ENCODE measurements around the gene NCKAP5. TPM values are rescaled to one million over a fixed set of nuclear protein-coding genes. Genes with fewer than 3 reads are reported as not detected.

The NCKAP5 gene
- total RNA-seq, 2 experiments from 2014 or later, result not detected

- H3K36me3 Mint-ChIP-seq, result no peaks in the 10 kb centered on the region
- no peaks in the 10 kb centered on the region for H3K27me3 Mint-ChIP-seq
- DNase-seq (no peak), ATAC-seq (ENCODE audit: low read depth) (no peak)
- H3K27ac Mint-ChIP-seq, result no peak overlapping the region
- H3K4me3 Mint-ChIP-seq, result no peak overlapping the region
- no peaks in the 10 kb centered on the region for H3K9me3 Mint-ChIP-seq
- POLR2A ChIA-PET, result no interaction called here
- H3K4me1 Mint-ChIP-seq, result no peaks in the 10 kb centered on the region
Measured at GRCh38 chr2:132797071-132797470, 771.2 kb downstream of the NCKAP5 start.

GRCh38 chr2:132795220-132795619, 773.0 kb downstream of the NCKAP5 start:
- no peak for DNase-seq
- Mint-ChIP-seq H3K4me3 (no peak overlapping the region), H3K36me3 (no peaks in the 10 kb centered on the region), H3K27me3 (no peaks in the 10 kb centered on the region), H3K27ac (no peak overlapping the region), H3K9me3 (no peaks in the 10 kb centered on the region), H3K4me1 (no peaks in the 10 kb centered on the region)
- no peak for ATAC-seq (ENCODE audit: low read depth)
- POLR2A ChIA-PET, result no interaction called here

- Mint-ChIP-seq H3K9me3 (no peaks in the 10 kb centered on the region), H3K36me3 (no peaks in the 10 kb centered on the region), H3K4me3 (no peak overlapping the region), H3K4me1 (no peaks in the 10 kb centered on the region), H3K27me3 (no peaks in the 10 kb centered on the region), H3K27ac (no peak overlapping the region)
- ATAC-seq (ENCODE audit: low read depth), result no peak
- POLR2A ChIA-PET, result no interaction called here
- no peak for DNase-seq
Measured at GRCh38 chr2:132793532-132793931, 774.7 kb downstream of the NCKAP5 start.

GRCh38 chr2:132790207-132790785, 778.0 kb downstream of the NCKAP5 start:
- H3K4me3 Mint-ChIP-seq, result no peak overlapping the region
- H3K36me3 Mint-ChIP-seq, result no peaks in the 10 kb centered on the region
- no peak for ATAC-seq (ENCODE audit: low read depth)
- H3K27me3 Mint-ChIP-seq, result no peaks in the 10 kb centered on the region
- no peaks in the 10 kb centered on the region for H3K4me1 Mint-ChIP-seq
- POLR2A ChIA-PET, result no interaction called here
- DNase-seq, result no peak
- no peaks in the 10 kb centered on the region for H3K9me3 Mint-ChIP-seq
- H3K27ac Mint-ChIP-seq, result no peak overlapping the region

- H3K27ac Mint-ChIP-seq, result no peak overlapping the region
- POLR2A ChIA-PET, result no interaction called here
Measured at GRCh38 chr2:132789066-132789465, 779.2 kb downstream of the NCKAP5 start.

GRCh38 chr2:132788310-132788838, 779.9 kb downstream of the NCKAP5 start:
- Mint-ChIP-seq H3K27me3 (no peaks in the 10 kb centered on the region), H3K27ac (no peak overlapping the region), H3K4me3 (no peak overlapping the region), H3K36me3 (no peaks in the 10 kb centered on the region), H3K9me3 (no peaks in the 10 kb centered on the region), H3K4me1 (no peaks in the 10 kb centered on the region)
- no peak for DNase-seq
- POLR2A ChIA-PET, result no interaction called here
- ATAC-seq (ENCODE audit: low read depth), result no peak

More at GRCh38 chr2:132789066-132789465, 779.2 kb downstream of the NCKAP5 start:
- Mint-ChIP-seq H3K4me3 (no peak overlapping the region), H3K9me3 (no peaks in the 10 kb centered on the region), H3K4me1 (no peaks in the 10 kb centered on the region), H3K27me3 (no peaks in the 10 kb centered on the region), H3K36me3 (no peaks in the 10 kb centered on the region)
- no peak for ATAC-seq (ENCODE audit: low read depth)
- no peak for DNase-seq

GRCh38 chr2:132783883-132784282, 784.4 kb downstream of the NCKAP5 start:
- Mint-ChIP-seq H3K36me3 (no peaks in the 10 kb centered on the region), H3K9me3 (no peaks in the 10 kb centered on the region), H3K4me1 (no peaks in the 10 kb centered on the region), H3K4me3 (no peak overlapping the region), H3K27ac (no peak overlapping the region), H3K27me3 (no peaks in the 10 kb centered on the region)
- POLR2A ChIA-PET, result no interaction called here
- no peak for DNase-seq
- no peak for ATAC-seq (ENCODE audit: low read depth)

- H3K9me3 Mint-ChIP-seq, result no peaks in the 10 kb centered on the region
- no peaks in the 10 kb centered on the region for H3K27me3 Mint-ChIP-seq
- DNase-seq, result no peak
- POLR2A ChIA-PET, result no interaction called here
- no peak overlapping the region for H3K4me3 Mint-ChIP-seq
- no peak overlapping the region for H3K27ac Mint-ChIP-seq
- no peaks in the 10 kb centered on the region for H3K36me3 Mint-ChIP-seq
- no peaks in the 10 kb centered on the region for H3K4me1 Mint-ChIP-seq
- ATAC-seq (ENCODE audit: low read depth), result no peak
Measured at GRCh38 chr2:132782176-132782783, 786.0 kb downstream of the NCKAP5 start.

GRCh38 chr2:132780651-132781050, 787.6 kb downstream of the NCKAP5 start:
- no peak for DNase-seq
- ATAC-seq (ENCODE audit: low read depth), result no peak
- no peaks in the 10 kb centered on the region for H3K36me3 Mint-ChIP-seq
- no peaks in the 10 kb centered on the region for H3K27me3 Mint-ChIP-seq
- H3K9me3 Mint-ChIP-seq, result no peaks in the 10 kb centered on the region
- H3K4me3 Mint-ChIP-seq, result no peak overlapping the region
- no peaks in the 10 kb centered on the region for H3K4me1 Mint-ChIP-seq
- POLR2A ChIA-PET, result no interaction called here
- H3K27ac Mint-ChIP-seq, result no peak overlapping the region

- Mint-ChIP-seq H3K27me3 (no peaks in the 10 kb centered on the region), H3K9me3 (no peaks in the 10 kb centered on the region), H3K27ac (no peak overlapping the region), H3K36me3 (no peaks in the 10 kb centered on the region), H3K4me1 (no peaks in the 10 kb centered on the region), H3K4me3 (no peak overlapping the region)
- POLR2A ChIA-PET, result no interaction called here
- DNase-seq (no peak), ATAC-seq (ENCODE audit: low read depth) (no peak)
Measured at GRCh38 chr2:132779206-132779721, 789.0 kb downstream of the NCKAP5 start.

- no peak overlapping the region for H3K27ac Mint-ChIP-seq
- H3K9me3 Mint-ChIP-seq, result no peaks in the 10 kb centered on the region
Measured at GRCh38 chr2:132776287-132776686, 792.0 kb downstream of the NCKAP5 start.

GRCh38 chr2:132774189-132774588, 794.1 kb downstream of the NCKAP5 start:
- Mint-ChIP-seq H3K4me3 (no peak overlapping the region), H3K27ac (no peak overlapping the region), H3K36me3 (no peaks in the 10 kb centered on the region), H3K4me1 (no peaks in the 10 kb centered on the region), H3K9me3 (no peaks in the 10 kb centered on the region), H3K27me3 (no peaks in the 10 kb centered on the region)
- ATAC-seq (ENCODE audit: low read depth) (no peak), DNase-seq (no peak)
- POLR2A ChIA-PET, result no interaction called here

More at GRCh38 chr2:132776287-132776686, 792.0 kb downstream of the NCKAP5 start:
- no peak for DNase-seq
- POLR2A ChIA-PET, result no interaction called here
- no peak for ATAC-seq (ENCODE audit: low read depth)
- Mint-ChIP-seq H3K4me3 (no peak overlapping the region), H3K4me1 (no peaks in the 10 kb centered on the region), H3K36me3 (no peaks in the 10 kb centered on the region), H3K27me3 (no peaks in the 10 kb centered on the region)

- DNase-seq (no peak), ATAC-seq (ENCODE audit: low read depth) (no peak)
- Mint-ChIP-seq H3K36me3 (no peaks in the 10 kb centered on the region), H3K4me1 (no peaks in the 10 kb centered on the region), H3K27me3 (no peaks in the 10 kb centered on the region), H3K27ac (no peak overlapping the region), H3K9me3 (no peaks in the 10 kb centered on the region), H3K4me3 (no peak overlapping the region)
- POLR2A ChIA-PET, result no interaction called here
Measured at GRCh38 chr2:132773331-132773730, 794.9 kb downstream of the NCKAP5 start.

- Mint-ChIP-seq H3K4me3 (no peak overlapping the region), H3K36me3 (no peaks in the 10 kb centered on the region), H3K4me1 (no peaks in the 10 kb centered on the region), H3K27ac (no peak overlapping the region), H3K27me3 (no peaks in the 10 kb centered on the region), H3K9me3 (no peaks in the 10 kb centered on the region)
- ATAC-seq (ENCODE audit: low read depth) (no peak), DNase-seq (no peak)
- POLR2A ChIA-PET, result no interaction called here
Measured at GRCh38 chr2:132772340-132772739, 795.9 kb downstream of the NCKAP5 start.

Measured in activated naive CD8-positive, alpha-beta T cell treated with anti-CD3 and anti-CD28 coated beads, Interleukin-2, amount 10 ng/mL, durations not matched to agents 7 days and 5 days (primary cell).